Subcutaneous adipose tissue (tissue), 4 donors: ENCODE measurements around the gene ADAMTS16. TPM values are rescaled to one million over a fixed set of nuclear protein-coding genes. Genes with fewer than 3 reads are reported as not detected.

ENCODE experiments used
- small RNA-seq: library from RNA; depleted of rRNA; stranded (forward); fragments of <200 nt; gene quantifications from one replicate; pipeline ENCODE3, GENCODE V24; 2016
- total RNA-seq, 4 donors: library from RNA; depleted of rRNA; stranded (reverse); fragments of >200 nt; gene quantifications; one replicate each; pipeline ENCODE4 v1.1.0, GENCODE V29; 2016
- TF ChIP-seq, protein P1 (sequence below): fragments of 450-650 bp; IDR thresholded peaks from one replicate; pipeline ENCODE4 v1.5.1; 2016; ENCODE audit warnings: low read depth, mild to moderate bottlenecking, control low read depth, antibody characterized with exemption, moderate library complexity

The ADAMTS16 gene
- total RNA-seq, 4 donors from 2014 or later, result 0.66 to 2.0 (median 0.88) TPM

DNA sequence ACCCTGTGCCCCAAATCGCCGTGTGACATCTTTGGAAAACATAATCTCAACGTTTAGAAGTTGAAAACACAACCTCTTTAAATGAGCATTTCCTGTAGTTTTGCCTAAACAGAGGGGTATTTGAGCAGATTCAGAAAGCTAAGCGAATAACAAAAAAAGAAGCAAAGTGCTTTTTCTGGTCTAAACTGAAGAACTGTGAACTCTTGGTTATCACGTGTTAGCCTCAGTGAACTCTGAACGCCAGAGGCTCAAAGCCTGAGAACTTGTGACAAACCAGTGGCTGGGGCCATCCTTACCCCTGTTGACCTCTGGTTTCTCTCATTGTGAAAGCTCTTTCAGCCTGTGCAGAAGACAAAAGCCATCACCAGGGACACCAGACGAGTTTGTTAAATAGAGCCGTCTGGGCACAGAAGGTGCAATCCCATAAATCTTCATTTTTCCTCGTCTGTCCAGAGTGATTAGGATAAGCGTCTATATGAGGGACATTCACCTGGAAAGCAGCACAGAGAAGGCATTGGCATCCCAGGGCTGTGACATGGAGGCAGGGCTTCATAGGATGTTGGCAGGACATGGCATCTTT, 220.9 kb downstream of the ADAMTS16 start:
- TF ChIP-seq, protein P1, sequence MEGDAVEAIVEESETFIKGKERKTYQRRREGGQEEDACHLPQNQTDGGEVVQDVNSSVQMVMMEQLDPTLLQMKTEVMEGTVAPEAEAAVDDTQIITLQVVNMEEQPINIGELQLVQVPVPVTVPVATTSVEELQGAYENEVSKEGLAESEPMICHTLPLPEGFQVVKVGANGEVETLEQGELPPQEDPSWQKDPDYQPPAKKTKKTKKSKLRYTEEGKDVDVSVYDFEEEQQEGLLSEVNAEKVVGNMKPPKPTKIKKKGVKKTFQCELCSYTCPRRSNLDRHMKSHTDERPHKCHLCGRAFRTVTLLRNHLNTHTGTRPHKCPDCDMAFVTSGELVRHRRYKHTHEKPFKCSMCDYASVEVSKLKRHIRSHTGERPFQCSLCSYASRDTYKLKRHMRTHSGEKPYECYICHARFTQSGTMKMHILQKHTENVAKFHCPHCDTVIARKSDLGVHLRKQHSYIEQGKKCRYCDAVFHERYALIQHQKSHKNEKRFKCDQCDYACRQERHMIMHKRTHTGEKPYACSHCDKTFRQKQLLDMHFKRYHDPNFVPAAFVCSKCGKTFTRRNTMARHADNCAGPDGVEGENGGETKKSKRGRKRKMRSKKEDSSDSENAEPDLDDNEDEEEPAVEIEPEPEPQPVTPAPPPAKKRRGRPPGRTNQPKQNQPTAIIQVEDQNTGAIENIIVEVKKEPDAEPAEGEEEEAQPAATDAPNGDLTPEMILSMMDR, result no peak

DNA sequence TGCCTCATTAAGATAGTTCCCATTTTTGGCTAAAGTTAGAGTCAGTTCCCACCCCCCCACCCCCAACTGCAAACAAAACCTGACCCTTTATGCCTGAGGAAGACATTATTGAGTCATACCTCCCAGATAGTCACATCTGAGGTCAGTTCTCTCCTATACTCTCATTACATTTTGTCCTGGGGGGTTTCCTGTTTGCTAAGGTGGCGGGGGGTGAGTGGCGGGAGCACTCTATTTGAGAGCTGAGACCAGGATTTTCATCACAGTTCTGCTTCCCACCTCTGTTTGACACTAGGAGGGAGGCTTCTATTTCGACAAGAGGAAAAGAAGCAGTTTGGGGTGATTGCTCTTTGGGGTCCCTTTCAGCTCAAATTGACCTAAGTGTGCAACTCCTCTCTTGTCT, 222.9 kb downstream of the ADAMTS16 start:
- TF ChIP-seq, protein P1, result no peak

DNA sequence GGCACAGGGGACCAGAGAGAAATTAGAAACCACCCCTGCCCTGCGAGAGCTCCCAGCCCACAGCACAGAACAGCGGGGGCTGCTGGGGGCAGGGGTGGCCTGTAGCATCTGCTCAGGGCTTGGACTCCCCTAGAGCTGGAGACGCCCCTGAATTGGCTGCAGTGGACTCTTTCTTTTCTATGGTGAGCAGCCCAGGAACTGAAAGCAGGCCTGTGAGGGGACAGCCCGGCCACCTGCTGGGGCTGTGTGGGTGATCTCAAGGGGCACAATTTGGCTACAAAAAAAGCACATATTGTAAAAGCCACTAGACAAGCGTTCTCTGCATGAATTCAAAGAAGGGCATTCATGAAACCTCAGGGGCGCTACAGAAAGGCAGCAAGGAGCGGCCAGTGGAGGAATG, 224.8 kb downstream of the ADAMTS16 start:
- TF ChIP-seq, protein P1, result no peak

DNA sequence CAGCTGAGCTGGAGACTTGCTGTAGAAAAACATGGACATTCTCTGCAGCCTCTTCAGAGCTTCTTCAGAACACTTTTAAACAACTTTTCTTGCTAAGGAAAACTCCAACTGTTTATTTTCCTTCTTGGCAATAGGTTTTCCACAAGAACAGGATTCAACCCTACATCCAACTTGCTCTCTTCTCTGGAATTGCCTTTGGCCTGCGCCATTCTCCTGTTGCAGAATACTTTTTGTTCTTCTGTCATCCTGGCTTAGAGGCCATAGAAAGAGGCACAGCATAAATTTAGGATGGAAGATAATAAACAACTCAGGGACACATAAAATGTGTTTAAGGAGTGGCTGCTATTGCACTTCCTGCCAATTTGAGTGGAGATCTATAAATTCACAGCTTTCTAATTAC, 227.6 kb downstream of the ADAMTS16 start:
- TF ChIP-seq, protein P1, result no peak

DNA sequence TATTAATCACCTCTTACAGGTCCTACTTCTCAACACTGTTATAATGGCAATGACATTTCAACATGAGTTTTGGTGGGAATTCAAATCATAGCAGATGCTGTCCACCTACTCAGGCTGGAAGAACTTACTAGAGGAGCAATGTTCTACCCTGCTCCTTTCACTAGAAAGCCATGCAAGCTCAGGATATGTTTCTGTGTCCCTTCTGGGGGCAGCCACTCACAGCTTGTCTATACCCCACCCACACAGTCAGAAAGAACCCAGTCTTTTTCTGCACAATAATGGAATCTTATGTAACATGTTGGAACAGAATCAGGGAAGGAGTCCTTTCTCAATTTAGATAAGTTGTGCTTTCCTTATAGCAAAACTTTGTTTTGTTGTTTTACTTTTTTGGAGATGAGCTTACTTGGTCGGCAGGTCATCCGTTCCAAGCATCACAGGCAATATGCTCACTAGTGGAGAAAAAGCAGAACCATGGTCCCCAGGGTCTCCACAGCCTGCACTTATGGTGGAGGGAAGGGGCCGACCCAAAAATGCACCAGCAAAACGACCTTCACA, 229.0 kb downstream of the ADAMTS16 start:
- TF ChIP-seq, protein P1, result no peak

Small RNA genes within 50 kb of the gene (small RNA-seq; reads per million reads assigned to genes)
- not detected for gene RN7SKP73
